Measurements from ENCODE around the gene CIZ1.
"Not testable (repeated sequence)": the region's sequence is repeated elsewhere in the genome, so short reads cannot be mapped to it uniquely, and the experiment has no call there.

CIZ1 gene
- total RNA-seq = 66.0 to 76.3 reads per million in 2 donors

GRCh38 chr9:128191406-128192046 is at the start of gene CIZ1:
TSS of gene CIZ1 (minus strand) at chr9:128191572. CDS start at chr9:128190857, 715 bp downstream.
- DNase-seq = peak; percentile 60

GRCh38 chr9:128233817-128234406 is 42.5 kb upstream of the CIZ1 start:
- DNase-seq = no peak

GRCh38 chr9:128232528-128233428 is 41.4 kb upstream of the CIZ1 start:
- DNase-seq = no peak

GRCh38 chr9:128231638-128232527 is 40.5 kb upstream of the CIZ1 start:
- no peak for DNase-seq

- DNase-seq = not testable (repeated sequence)
Observed at GRCh38 chr9:128230897-128231296, 39.5 kb upstream of the CIZ1 start.

GRCh38 chr9:128226412-128226801 is 35.0 kb upstream of the CIZ1 start:
- no peak for DNase-seq

- DNase-seq = no peak
Observed at GRCh38 chr9:128225770-128226411, 34.5 kb upstream of the CIZ1 start.

GRCh38 chr9:128224877-128225276 is 33.5 kb upstream of the CIZ1 start:
- no peak for DNase-seq

GRCh38 chr9:128222880-128223670 is 31.7 kb upstream of the CIZ1 start:
- no peak for DNase-seq

- no peak for DNase-seq
Observed at GRCh38 chr9:128222026-128222425, 30.7 kb upstream of the CIZ1 start.

GRCh38 chr9:128219831-128220230 is 28.5 kb upstream of the CIZ1 start:
- no peak for DNase-seq

- DNase-seq = peak; percentile 67
Observed at GRCh38 chr9:128218518-128219389, 27.4 kb upstream of the CIZ1 start.

- DNase-seq = no peak
Observed at GRCh38 chr9:128218172-128218517, 26.8 kb upstream of the CIZ1 start.

- no peak for DNase-seq
Observed at GRCh38 chr9:128216781-128217553, 25.6 kb upstream of the CIZ1 start.

- no peak for DNase-seq
Observed at GRCh38 chr9:128215491-128216409, 24.4 kb upstream of the CIZ1 start.

GRCh38 chr9:128214571-128215490 is 23.5 kb upstream of the CIZ1 start:
- DNase-seq = no peak

All from activated gamma-delta T cell (primary cell).